ENCODE results near the gene DMP1. TPM values are rescaled to one million over a fixed set of nuclear protein-coding genes. Genes with fewer than 3 reads are reported as not detected.

The DMP1 gene
- total RNA-seq, 2 experiments from 2014 or later = not detected

DNA sequence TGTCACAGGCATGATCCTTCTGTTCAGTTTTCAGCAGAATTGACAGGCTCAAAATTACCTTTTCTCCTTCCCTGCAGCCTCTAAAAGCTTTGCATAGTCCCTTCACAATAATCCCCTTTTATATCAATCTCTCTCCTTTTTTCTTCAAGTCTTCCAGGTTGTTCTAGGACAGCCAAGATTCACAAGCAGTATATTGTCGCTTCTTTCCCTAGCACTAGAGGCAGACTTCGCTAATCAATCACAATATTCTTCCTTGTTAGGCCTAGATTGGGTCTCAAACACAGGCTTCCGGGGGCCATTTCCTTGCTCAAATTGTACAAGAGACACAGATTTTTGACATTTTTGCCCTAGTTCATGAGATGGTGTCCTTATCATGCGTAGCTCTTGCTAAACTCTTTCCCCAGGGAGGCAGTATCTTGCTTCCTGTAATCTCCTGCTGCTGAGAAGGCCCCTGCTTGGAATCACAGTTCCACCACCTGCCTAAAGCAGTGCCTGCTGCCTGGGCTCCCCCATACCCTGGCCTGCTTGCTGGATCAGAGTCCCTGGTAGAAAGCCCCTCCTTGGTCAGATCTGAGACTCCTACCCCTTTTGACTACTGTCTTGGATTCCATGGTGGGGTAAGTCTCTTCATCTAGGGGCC is 57.3 kb downstream of the DMP1 start:
- Mint-ChIP-seq H3K27ac (no peak overlapping the region), H3K36me3 (no peaks in the 10 kb centered on the region), H3K9me3 (no peaks in the 10 kb centered on the region), H3K4me3 (no peak overlapping the region), H3K27me3 (peaks cover 35% of the 10 kb centered on the region), H3K4me1 (no peaks in the 10 kb centered on the region)
- DNase-seq = no peak

Other genes with a start within 250 kb of the DMP1 start
- 10 to 100 TPM; 13.4 to 13.6 TPM for gene NUDT9, start 227.7 kb upstream of the DMP1 start, total RNA-seq
- gene SPARCL1, start 120.9 kb upstream of the DMP1 start, total RNA-seq = not detected
- not detected for gene DSPP, start 41.8 kb upstream of the DMP1 start, total RNA-seq
- gene IBSP, start 149.3 kb downstream of the DMP1 start, total RNA-seq = not detected
- not detected for gene MEPE, start 182.7 kb downstream of the DMP1 start, total RNA-seq